ENCODE data around the gene TRIM2. TPM values are rescaled to one million over a fixed set of nuclear protein-coding genes. Genes with fewer than 3 reads are reported as not detected.

TRIM2 gene
- total and polyA plus RNA-seq, 10 of the 15 experiments (the other 5 are each of a cell fraction or from before 2014, with no cell fraction given): 0.06 to 0.19 (median 0.15) TPM; not detected in 3

GRCh38 chr4:153385784-153386183 lies 181.5 kb downstream of the TRIM2 start:
- Histone ChIP-seq H3K9ac (ENCODE audit: control insufficient read depth, insufficient read depth, low read length) (no peak overlapping the region), H4K20me1 (ENCODE audit: control insufficient read depth, insufficient read depth) (no peaks in the 10 kb centered on the region), H3K4me1 (ENCODE audit: control insufficient read depth, insufficient read depth, low read length) (no peaks in the 10 kb centered on the region), H3K27ac (ENCODE audit: control insufficient read depth, insufficient read depth) (no peak overlapping the region), H3K79me2 (ENCODE audit: control insufficient read depth, insufficient read depth, low read length) (no peaks in the 10 kb centered on the region), H3K4me3 (no peak overlapping the region), H3K4me2 (ENCODE audit: control insufficient read depth, insufficient read depth) (no peak overlapping the region), H2AFZ (ENCODE audit: control insufficient read depth, low read depth, low read length) (no peak overlapping the region), H3K9me3 (replicated peaks; ENCODE audit: control insufficient read depth, insufficient read depth, low read length) (no peaks in the 10 kb centered on the region), H3K36me3 (ENCODE audit: control insufficient read depth in 2 of 2, insufficient read depth in 2 of 2, low read length in 1 of 2) (no peaks in the 10 kb centered on the region), H3K27me3 (replicated peaks in 1 of 2; ENCODE audit: control insufficient read depth in 2 of 2, insufficient read depth in 2 of 2, low read length in 1 of 2) (no peaks in the 10 kb centered on the region)
- ChIA-PET SMC1A (ENCODE audit: uncharacterized antibody, unreplicated experiment) (interaction anchor here (0.9 to 1.5 kb wide), 5 partner anchors 10 to 39 kb away, joined by 3 to 4 read pairs (median 3); no protein-coding TSS in a partner anchor), POLR2A (no interaction called here), RAD21 (ENCODE audit: unreplicated experiment) (no interaction called here), CTCF (interaction anchor here (0.5 to 2.3 kb wide), 2 partner anchors 11 to 107 kb away, joined by 3 to 6 read pairs; no protein-coding TSS in a partner anchor)
- 78% methylated on average over 2 of the region's 2 CpGs for WGBS (ENCODE audit: insufficient coverage, insufficient replicate concordance, low lambda C conversion rate, missing lambda C conversion rate)
- FAIRE-seq: no peak
- TF ChIP-seq CBX3 (IDR thresholded peaks at IDR 0.05; ENCODE audit: borderline replicate concordance, low read depth): no peak
- no peak for TF ChIP-seq EZH2 (IDR thresholded peaks at IDR 0.05; ENCODE audit: borderline replicate concordance, control insufficient read depth, low read depth, low read length)
- TF ChIP-seq RAD21 (IDR thresholded peaks at IDR 0.05; ENCODE audit: insufficient read depth, low read depth, low read length): no peak
- no peak for TF ChIP-seq PAX8 (IDR thresholded peaks at IDR 0.05)
- no peak for TF ChIP-seq TCF7 (IDR thresholded peaks at IDR 0.05; ENCODE audit: borderline replicate concordance)
- TF ChIP-seq ZNF687 (IDR thresholded peaks at IDR 0.05): no peak
- no peak for TF ChIP-seq HCFC1 (IDR thresholded peaks at IDR 0.05; ENCODE audit: low read length)
- no peak for TF ChIP-seq KLF5 (IDR thresholded peaks at IDR 0.05; ENCODE audit: partially characterized antibody)
- TF ChIP-seq CEBPB (IDR thresholded peaks at IDR 0.05; ENCODE audit: borderline replicate concordance in 1 of 2, low read depth in 2 of 2, low read length in 2 of 2): no peak
- no peak for TF ChIP-seq RELB (IDR thresholded peaks at IDR 0.05; ENCODE audit: low read depth)
- no peak for TF ChIP-seq SIX5 (IDR thresholded peaks at IDR 0.05; ENCODE audit: low read depth, low read length, severe bottlenecking)
- no peak for TF ChIP-seq NR2C1 (IDR thresholded peaks at IDR 0.05)
- TF ChIP-seq CREB1 (IDR thresholded peaks at IDR 0.05; ENCODE audit: low read depth): no peak
- TF ChIP-seq SMC3 (IDR thresholded peaks at IDR 0.05; ENCODE audit: borderline replicate concordance, low read length): no peak
- no peak for TF ChIP-seq NFIC (IDR thresholded peaks at IDR 0.05; ENCODE audit: low read depth, low read length)
- TF ChIP-seq MAX (IDR thresholded peaks at IDR 0.05; ENCODE audit: low read depth, low read length): no peak
- TF ChIP-seq RUNX3 (IDR thresholded peaks at IDR 0.05; ENCODE audit: low read length): no peak
- BruUV-seq (replicated peaks): no TSS peak
- intact Hi-C loops (cut with micrococcal nuclease; ENCODE audit: unreplicated experiment) (no loop called here), in situ Hi-C loops (cut with MboI) (no loop called here)
- no peak for DNase-seq (ENCODE audit: low read depth, low spot score)
- ATAC-seq: no peak
